BE2C (cell line): ENCODE measurements around the gene SETD7.
"Not testable (repeated sequence)": the region's sequence is repeated elsewhere in the genome, so short reads cannot be mapped to it uniquely, and the experiment has no call there.

Experiments used
- DNase-seq: peaks from one replicate; pipeline ENCODE4 v3.0.0-alpha.2; 2020
- H3K27me3 ChIP-seq: fragments of 250-450 bp; sonication (Bioruptor Pico); 2 replicates; pipeline ENCODE4 v1.5.1; 2020; ENCODE audit warnings: mild to moderate bottlenecking
- H3K36me3 ChIP-seq: fragments of 250-450 bp; sonication (Bioruptor Pico); 2 replicates; pipeline ENCODE4 v1.5.1; 2020; ENCODE audit warnings: mild to moderate bottlenecking
- H3K4me1 ChIP-seq: fragments of 250-450 bp; sonication (Bioruptor Pico); 2 replicates; pipeline ENCODE4 v1.5.1; 2020
- H3K4me3 ChIP-seq: 2 replicates; pipeline ENCODE4 v1.5.1; 2011; ENCODE audit warnings: low read depth, low read length
- H3K9me3 ChIP-seq: fragments of 250-450 bp; sonication (Bioruptor Pico); 2 replicates; pipeline ENCODE4 v1.5.1; 2020
- CTCF ChIP-seq: IDR thresholded peaks from 2 replicates; pipeline ENCODE4 v1.5.1; 2012; ENCODE audit warnings: mild to moderate bottlenecking, low read depth, low read length

SETD7 gene

GRCh38 chr4:139469869-139470268 is 86.2 kb downstream of the SETD7 start:
- Histone ChIP-seq H3K36me3 (peaks cover 8% of the 10 kb centered on the region; the same call in 1 of the 2 replicates), H3K9me3 (no peaks in the 10 kb centered on the region), H3K4me3 (no peak overlapping the region), H3K27me3 (no peaks in the 10 kb centered on the region), H3K4me1 (no peaks in the 10 kb centered on the region)
- DNase-seq = no peak
- TF ChIP-seq CTCF = no peak

- H3K27me3 ChIP-seq = no peaks in the 10 kb centered on the region
- no peak overlapping the region for H3K4me3 ChIP-seq
- H3K36me3 ChIP-seq = peaks cover 8% of the 10 kb centered on the region; the same call in 1 of the 2 replicates
- H3K4me1 ChIP-seq = no peaks in the 10 kb centered on the region
- no peak for DNase-seq
- no peaks in the 10 kb centered on the region for H3K9me3 ChIP-seq
- no peak for TF ChIP-seq CTCF
These were observed 86.8 kb downstream of the SETD7 start for GRCh38 chr4:139469216-139469615.

GRCh38 chr4:139468756-139469155 is 87.3 kb downstream of the SETD7 start:
- DNase-seq, H3K27me3 ChIP-seq, H3K4me1 ChIP-seq, H3K36me3 ChIP-seq, H3K9me3 ChIP-seq, H3K4me3 ChIP-seq: not testable (repeated sequence)

GRCh38 chr4:139465922-139466321 is 90.1 kb downstream of the SETD7 start:
- no peaks in the 10 kb centered on the region for H3K27me3 ChIP-seq
- no peak overlapping the region for H3K4me3 ChIP-seq
- no peaks in the 10 kb centered on the region for H3K4me1 ChIP-seq
- H3K36me3 ChIP-seq = no peaks in the 10 kb centered on the region
- no peak for TF ChIP-seq CTCF
- no peaks in the 10 kb centered on the region for H3K9me3 ChIP-seq
- DNase-seq = no peak

- not testable (repeated sequence) for H3K27me3 ChIP-seq, DNase-seq, H3K4me3 ChIP-seq, H3K9me3 ChIP-seq, H3K4me1 ChIP-seq, H3K36me3 ChIP-seq
These were observed 91.5 kb downstream of the SETD7 start for GRCh38 chr4:139464512-139464911.

- H3K36me3 ChIP-seq = no peaks in the 10 kb centered on the region
- no peaks in the 10 kb centered on the region for H3K9me3 ChIP-seq
- H3K4me1 ChIP-seq = no peaks in the 10 kb centered on the region
- H3K27me3 ChIP-seq = no peaks in the 10 kb centered on the region
- no peak for TF ChIP-seq CTCF
- DNase-seq = peak; percentile 14
- H3K4me3 ChIP-seq = no peak overlapping the region
These were observed 94.9 kb downstream of the SETD7 start for GRCh38 chr4:139461022-139461628.

GRCh38 chr4:139460565-139460964 is 95.5 kb downstream of the SETD7 start:
- DNase-seq = no peak
- Histone ChIP-seq H3K27me3 (no peaks in the 10 kb centered on the region), H3K4me3 (no peak overlapping the region), H3K4me1 (no peaks in the 10 kb centered on the region), H3K36me3 (no peaks in the 10 kb centered on the region), H3K9me3 (no peaks in the 10 kb centered on the region)
- no peak for TF ChIP-seq CTCF
